DOHH2 (cell line): ENCODE measurements around the gene SCTR.
A peak's percentile ranks its signal among the peaks of the same experiment; 100 is the strongest.

Source experiments
- H3F3A ChIP-seq: fragments of 200-600 bp; sonication (generic), shearing (Covaris generic); 2 replicates; pipeline ENCODE4 v1.6.0; 2016; ENCODE audit warnings: antibody characterized with exemption, mild to moderate bottlenecking; ENCODE audit not compliant: control insufficient read depth, insufficient read depth
- H3K27ac ChIP-seq: fragments of 200-600 bp; sonication (generic); 2 replicates; pipeline ENCODE4 v1.5.1; 2014; ENCODE audit warnings: low read depth, mild to moderate bottlenecking, low read length, moderate library complexity
- H3K27me3 ChIP-seq: fragments of 200-600 bp; sonication (generic); 2 replicates; pipeline ENCODE4 v1.6.1; 2014; ENCODE audit warnings: mild to moderate bottlenecking, low read length, mixed read lengths; ENCODE audit not compliant: control insufficient read depth
- H3K36me3 ChIP-seq: fragments of 200-600 bp; sonication (generic); 2 replicates; pipeline ENCODE4 v1.6.1; 2014; ENCODE audit warnings: mild to moderate bottlenecking, low read length, moderate library complexity, mixed read lengths; ENCODE audit not compliant: control insufficient read depth
- H3K4me1 ChIP-seq: fragments of 200-600 bp; sonication (generic); 2 replicates; pipeline ENCODE4 v1.6.1; 2014; ENCODE audit warnings: mild to moderate bottlenecking, low read length, mixed read lengths; ENCODE audit not compliant: control insufficient read depth
- H3K4me2 ChIP-seq: fragments of 200-600 bp; sonication (generic); 2 replicates; pipeline ENCODE4 v1.6.0; 2014; ENCODE audit warnings: mild to moderate bottlenecking, low read length, moderate library complexity
- H3K4me3 ChIP-seq: fragments of 200-600 bp; sonication (generic); 2 replicates; pipeline ENCODE4 v1.5.1; 2014; ENCODE audit warnings: mild to moderate bottlenecking, low read length, mixed read lengths
- H3K79me2 ChIP-seq: fragments of 200-600 bp; sonication (generic); 2 replicates; pipeline ENCODE4 v1.6.1; 2014; ENCODE audit warnings: mild to moderate bottlenecking, low read length, mixed read lengths; ENCODE audit not compliant: control insufficient read depth
- H3K9me2 ChIP-seq: fragments of 200-600 bp; sonication (generic); replicated peaks from 2 replicates; pipeline ENCODE4 v1.6.1; 2014; ENCODE audit warnings: mild to moderate bottlenecking, low read length, mixed read lengths; ENCODE audit not compliant: control insufficient read depth
- H3K9me3 ChIP-seq: fragments of 200-600 bp; sonication (generic); 2 replicates; pipeline ENCODE4 v1.6.1; 2014; ENCODE audit warnings: antibody characterized with exemption, low read length, mixed read lengths; ENCODE audit not compliant: control insufficient read depth, insufficient read depth
- H4K20me1 ChIP-seq: fragments of 200-600 bp; sonication (generic); 2 replicates; pipeline ENCODE4 v1.6.0; 2014; ENCODE audit warnings: low read depth, mild to moderate bottlenecking, antibody characterized with exemption, low read length, moderate library complexity; ENCODE audit not compliant: control insufficient read depth, insufficient read depth
- CTCF ChIP-seq: fragments of 200-600 bp; sonication (generic); IDR thresholded peaks from one replicate; pipeline ENCODE4 v1.5.1; 2014; ENCODE audit warnings: antibody characterized with exemption, mild to moderate bottlenecking, low read depth, low read length; ENCODE audit not compliant: poor library complexity, severe bottlenecking
- EZH2phosphoT487 ChIP-seq: fragments of 200-600 bp; sonication (generic); IDR thresholded peaks from 2 replicates; pipeline ENCODE4 v1.6.1; 2017; ENCODE audit warnings: borderline replicate concordance, mild to moderate bottlenecking, antibody characterized with exemption, low read length, moderate library complexity, mixed read lengths

The SCTR gene

GRCh38 chr2:119432851-119433522 is 91.3 kb downstream of the SCTR start:
- Histone ChIP-seq H3F3A (no peaks in the 10 kb centered on the region), H3K79me2 (no peaks in the 10 kb centered on the region), H3K36me3 (no peaks in the 10 kb centered on the region), H3K4me1 (peaks cover 19% of the 10 kb centered on the region), H3K4me2 (no peak overlapping the region), H3K9me3 (no peaks in the 10 kb centered on the region), H3K27ac (no peak overlapping the region), H3K9me2 (no peaks in the 10 kb centered on the region), H4K20me1 (peaks cover 12% of the 10 kb centered on the region; the same call in 1 of the 2 replicates), H3K27me3 (peaks cover 73% of the 10 kb centered on the region), H3K4me3 (no peak overlapping the region)
- TF ChIP-seq CTCF (no peak), EZH2phosphoT487 (no peak)

GRCh38 chr2:119431976-119432850 is 92.1 kb downstream of the SCTR start:
- no peaks in the 10 kb centered on the region for H3K79me2 ChIP-seq
- peaks cover 19% of the 10 kb centered on the region for H3K4me1 ChIP-seq
- no peaks in the 10 kb centered on the region for H3K9me2 ChIP-seq
- peak overlapping the region; percentile 74 for H3K4me2 ChIP-seq
- H4K20me1 ChIP-seq = peaks cover 12% of the 10 kb centered on the region; the same call in 1 of the 2 replicates
- no peaks in the 10 kb centered on the region for H3K9me3 ChIP-seq
- H3K27me3 ChIP-seq = peaks cover 79% of the 10 kb centered on the region
- H3K4me3 ChIP-seq = peak overlapping the region; percentile 57
- TF ChIP-seq EZH2phosphoT487 = no peak; the same call in none of the 2 replicates
- no peak for TF ChIP-seq CTCF
- H3K27ac ChIP-seq = no peak overlapping the region
- no peaks in the 10 kb centered on the region for H3K36me3 ChIP-seq
- H3F3A ChIP-seq = no peaks in the 10 kb centered on the region

- Histone ChIP-seq H3K4me2 (peak within 1 kb of the TSS; percentile 74), H3K27me3 (peaks cover 85% of the 10 kb centered on the region), H3K9me2 (no peaks in the 10 kb centered on the region), H3K79me2 (no peaks in the 10 kb centered on the region), H3K4me1 (peaks cover 19% of the 10 kb centered on the region), H4K20me1 (peaks cover 12% of the 10 kb centered on the region; the same call in 1 of the 2 replicates), H3K4me3 (peak within 1 kb of the TSS; percentile 57), H3F3A (no peaks in the 10 kb centered on the region), H3K9me3 (no peaks in the 10 kb centered on the region), H3K27ac (no peak within 1 kb of the TSS), H3K36me3 (no peaks in the 10 kb centered on the region)
- TF ChIP-seq CTCF (no peak), EZH2phosphoT487 (peak; percentile 70; the same call in 1 of the 2 replicates)
Observed at GRCh38 chr2:119431155-119431975, 92.9 kb downstream of the SCTR start, which contains the start of gene TMEM37. Gene TMEM37, plus strand, starts transcription at chr2:119431854. Its CDS starts 50 bp downstream, at chr2:119431904.
